IPS-NIHi11 (cell line): ENCODE measurements around the gene MYL12A.

Experiments used
- DNase-seq: peaks from one replicate; pipeline ENCODE4 v3.0.0; 2012; ENCODE audit warnings: mixed read lengths, low spot score

The MYL12A gene

DNA sequence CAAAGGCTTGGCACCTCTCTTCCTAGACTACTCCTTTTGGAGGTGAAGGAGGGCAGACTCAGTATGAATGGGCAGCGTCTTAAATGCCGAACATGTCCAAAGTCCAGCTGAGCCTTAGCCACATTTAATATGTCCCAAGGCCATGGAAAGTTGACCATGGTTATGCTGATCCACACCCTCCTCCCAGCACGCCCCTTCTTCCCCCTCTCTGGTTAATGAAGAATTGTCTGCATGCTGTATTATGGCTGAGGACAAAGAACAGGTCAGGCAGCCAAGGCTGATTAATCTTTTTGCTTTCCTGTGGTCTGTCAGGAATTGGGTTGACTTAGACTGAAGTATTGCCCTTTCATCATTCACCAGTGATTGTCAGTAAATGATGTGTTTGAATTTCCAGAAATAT lies 22.0 kb upstream of the MYL12A start:
- no peak for DNase-seq

DNA sequence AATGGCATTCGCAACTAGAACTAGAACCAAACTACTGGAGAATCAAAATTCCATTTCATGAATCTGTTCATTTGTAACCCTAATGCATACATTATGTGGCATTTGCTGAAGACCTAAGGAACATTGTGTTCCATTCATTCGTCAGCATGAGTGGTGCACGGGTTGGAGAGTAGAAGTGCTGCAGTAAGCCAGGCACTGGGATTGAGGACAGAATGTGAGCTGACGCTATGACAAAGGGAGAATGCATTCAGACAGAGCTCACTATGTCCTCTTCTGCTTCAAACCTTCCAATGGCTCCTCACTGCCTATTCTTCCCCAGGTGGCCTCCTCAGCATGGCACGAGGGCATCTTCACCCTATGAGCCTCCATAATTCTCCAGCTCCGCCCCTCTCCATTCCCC lies 21.6 kb upstream of the MYL12A start:
- no peak for DNase-seq

DNA sequence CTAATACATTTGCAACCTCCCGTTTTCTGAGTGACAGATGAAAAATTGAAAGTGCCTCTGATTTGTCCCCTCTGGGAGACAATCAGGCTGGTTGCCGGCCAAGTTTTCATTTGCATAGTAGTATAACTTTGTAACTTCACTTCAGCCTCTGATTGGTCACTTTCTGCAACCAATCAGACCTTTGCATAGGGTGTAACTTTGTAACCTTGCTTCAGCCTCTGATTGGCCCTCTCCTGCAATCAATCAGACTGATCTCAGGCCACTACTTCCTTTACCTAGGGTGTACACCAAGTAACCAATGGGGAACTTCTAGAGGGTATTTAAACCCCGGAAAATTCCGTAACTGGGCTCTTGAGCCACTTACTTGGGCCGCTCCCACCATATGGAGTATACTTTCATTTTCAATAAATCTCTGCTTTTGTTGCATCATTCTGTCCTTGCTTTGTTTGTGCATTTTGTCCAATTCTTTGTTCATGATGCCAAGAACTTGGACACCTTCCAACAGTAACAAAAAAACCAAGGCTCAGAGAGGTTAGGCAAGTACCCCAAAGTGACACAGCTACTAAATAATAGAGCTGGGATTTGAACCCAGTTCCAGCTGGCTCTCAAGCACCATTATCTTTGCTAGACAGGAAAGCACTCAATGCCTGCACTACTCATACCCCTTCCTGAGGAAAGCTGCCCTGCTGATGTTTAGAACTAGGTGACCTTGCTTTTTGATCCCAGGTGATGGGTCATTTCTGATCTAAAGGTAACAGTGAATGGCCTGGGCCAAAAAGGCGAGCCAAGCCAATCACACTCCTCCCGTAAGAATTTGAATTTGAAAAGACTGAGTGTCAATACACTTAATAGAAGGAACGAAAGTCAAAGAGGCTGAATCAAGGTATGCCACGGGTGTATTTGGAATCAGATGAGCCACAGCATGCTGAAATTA lies 16.9 kb upstream of the MYL12A start:
- DNase-seq: peak; percentile 43

DNA sequence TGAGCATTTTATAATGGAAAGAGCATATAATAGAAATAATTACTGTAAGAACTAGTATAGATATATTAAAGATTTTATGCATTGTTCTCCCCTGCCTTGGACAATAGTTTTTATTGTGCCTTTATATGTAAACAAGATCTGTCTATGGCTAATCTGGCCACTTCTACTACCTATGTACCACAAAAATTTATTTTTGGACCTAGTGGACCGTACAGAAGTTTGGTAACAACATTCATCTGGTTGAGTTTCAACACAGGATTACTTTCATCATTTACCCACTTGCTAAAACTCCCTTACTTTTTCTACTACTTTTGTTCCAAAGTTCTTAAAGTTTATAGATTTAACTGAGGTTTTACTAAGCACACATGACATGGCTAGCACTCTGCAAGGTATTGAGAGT lies 14.6 kb upstream of the MYL12A start:
- no peak for DNase-seq

DNA sequence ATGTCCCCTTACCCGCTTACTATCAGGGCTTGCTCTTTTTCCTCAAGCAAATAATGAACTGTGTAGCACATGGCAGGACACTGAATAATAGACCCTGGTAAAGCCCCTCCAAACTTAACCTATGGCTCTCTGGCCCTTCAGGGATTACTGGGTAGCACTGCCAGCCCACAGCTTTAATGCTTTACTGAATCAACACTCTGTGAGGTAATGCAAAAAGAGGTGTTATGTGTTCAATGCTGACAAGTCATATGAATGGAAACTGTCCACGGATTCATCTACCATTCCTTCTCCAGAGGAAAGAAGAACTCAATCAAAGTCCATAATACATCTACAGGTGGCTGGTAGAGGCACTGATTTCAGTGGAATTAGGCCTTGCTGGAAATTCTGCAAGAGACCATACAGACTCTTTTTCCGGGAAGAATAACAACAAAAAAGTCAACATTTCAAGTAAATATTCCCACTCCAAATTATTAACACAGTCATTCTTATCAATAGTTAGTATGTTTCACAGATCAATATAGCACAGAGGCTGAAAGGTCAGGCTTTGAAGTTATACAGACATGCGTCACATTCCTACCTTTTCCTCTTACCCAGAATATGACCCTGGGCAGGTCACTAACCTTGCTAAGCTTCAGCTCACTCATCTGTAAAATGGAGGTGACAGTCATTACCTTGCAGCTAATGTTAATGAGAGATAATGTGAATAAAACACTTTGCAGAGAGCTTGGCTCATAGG lies 14.0 kb upstream of the MYL12A start:
- no peak for DNase-seq

DNA sequence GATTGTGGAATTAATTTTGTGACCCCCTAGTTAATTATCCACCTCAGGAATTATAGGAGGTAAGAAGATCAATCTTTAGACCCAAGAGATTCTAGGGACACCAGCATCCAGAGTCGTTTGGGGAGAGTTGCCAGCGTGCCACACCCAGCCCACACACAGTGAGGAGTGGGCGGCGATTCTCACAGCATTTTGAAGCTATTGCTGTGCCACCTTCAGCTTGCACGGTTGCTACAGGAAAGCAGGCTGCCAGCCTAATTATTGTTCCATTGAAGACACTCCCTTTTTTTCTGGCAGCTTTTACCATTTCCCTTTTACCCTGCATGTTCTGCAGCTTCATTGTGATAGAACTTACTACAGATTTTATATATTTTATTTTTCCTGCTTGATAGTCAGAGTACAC lies 13.1 kb upstream of the MYL12A start:
- no peak for DNase-seq

DNA sequence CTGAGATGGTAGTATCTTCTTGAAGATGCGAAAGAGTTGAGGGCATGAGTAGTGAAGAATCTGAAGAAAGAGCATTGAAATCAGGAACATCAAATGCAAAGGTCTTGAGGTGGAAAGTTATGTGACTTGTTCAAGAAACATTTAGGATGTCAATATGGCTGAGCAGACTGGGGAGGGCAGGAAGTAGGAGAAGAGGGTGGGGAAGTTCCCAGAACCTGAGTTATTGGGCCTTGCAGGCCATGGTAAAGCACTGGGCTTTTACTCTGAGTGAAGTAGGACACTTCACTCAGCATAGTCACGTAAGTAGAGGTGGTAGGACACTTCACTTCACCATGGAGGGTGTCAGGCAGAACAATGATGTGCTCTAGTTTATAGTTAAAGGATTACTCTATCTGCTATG lies 11.8 kb upstream of the MYL12A start:
- no peak for DNase-seq

DNA sequence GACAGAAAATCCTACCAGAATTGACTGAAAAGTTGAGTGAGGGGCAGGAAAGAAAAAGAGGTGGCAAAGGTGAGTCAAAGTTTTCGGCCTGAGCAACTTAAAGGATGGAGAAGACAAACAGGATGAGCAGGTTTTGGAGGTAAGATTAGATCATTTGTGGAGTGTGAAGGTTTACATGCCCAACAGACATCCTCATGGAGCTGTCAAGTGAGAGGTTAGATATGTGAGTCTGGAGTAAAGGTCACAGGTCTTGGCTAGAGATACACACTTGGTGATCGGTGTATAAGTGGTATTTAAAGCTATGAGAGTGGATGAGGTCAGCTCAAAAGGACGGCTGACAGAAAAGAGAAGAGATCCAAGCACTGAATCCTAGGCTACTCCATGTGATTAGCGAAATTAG lies 11.1 kb upstream of the MYL12A start:
- no peak for DNase-seq

DNA sequence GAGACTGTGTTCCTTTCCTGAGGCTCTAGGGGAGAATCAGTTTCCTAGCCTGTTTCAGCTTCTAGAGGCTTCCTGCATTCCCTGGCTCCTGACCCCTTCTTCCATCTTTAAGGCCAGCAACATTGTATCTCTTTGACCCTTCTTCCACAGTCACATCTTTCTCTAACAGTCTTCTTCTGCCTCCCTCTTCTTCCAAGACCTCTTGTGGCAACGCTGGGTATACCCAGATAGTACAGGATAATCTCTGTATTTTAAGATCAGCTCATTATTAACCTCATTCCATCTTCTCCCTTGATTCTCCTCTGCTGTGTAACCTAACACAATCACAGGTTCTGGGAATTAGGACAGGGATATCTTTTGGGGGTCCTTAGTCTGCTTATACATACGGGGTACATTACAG lies 8.9 kb upstream of the MYL12A start:
- no peak for DNase-seq

DNA sequence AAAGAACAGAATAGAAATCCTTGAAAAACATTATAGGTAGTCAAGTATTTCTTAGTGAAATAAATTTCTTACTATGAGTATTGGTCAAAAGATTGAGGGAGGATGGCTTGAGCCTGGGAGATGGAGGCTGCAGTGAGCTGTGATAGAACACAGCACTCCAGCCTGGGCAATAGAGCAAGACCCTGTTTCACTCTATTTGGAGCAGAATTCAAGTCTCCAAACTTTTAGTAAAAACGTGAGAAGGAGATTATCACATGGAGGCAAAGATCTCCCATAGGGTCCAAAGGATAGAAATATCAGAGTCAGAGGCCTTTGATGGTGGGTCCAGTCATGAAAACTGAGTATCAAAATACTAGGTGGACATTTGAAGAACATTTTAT lies 2.4 kb upstream of the MYL12A start:
- no peak for DNase-seq

DNA sequence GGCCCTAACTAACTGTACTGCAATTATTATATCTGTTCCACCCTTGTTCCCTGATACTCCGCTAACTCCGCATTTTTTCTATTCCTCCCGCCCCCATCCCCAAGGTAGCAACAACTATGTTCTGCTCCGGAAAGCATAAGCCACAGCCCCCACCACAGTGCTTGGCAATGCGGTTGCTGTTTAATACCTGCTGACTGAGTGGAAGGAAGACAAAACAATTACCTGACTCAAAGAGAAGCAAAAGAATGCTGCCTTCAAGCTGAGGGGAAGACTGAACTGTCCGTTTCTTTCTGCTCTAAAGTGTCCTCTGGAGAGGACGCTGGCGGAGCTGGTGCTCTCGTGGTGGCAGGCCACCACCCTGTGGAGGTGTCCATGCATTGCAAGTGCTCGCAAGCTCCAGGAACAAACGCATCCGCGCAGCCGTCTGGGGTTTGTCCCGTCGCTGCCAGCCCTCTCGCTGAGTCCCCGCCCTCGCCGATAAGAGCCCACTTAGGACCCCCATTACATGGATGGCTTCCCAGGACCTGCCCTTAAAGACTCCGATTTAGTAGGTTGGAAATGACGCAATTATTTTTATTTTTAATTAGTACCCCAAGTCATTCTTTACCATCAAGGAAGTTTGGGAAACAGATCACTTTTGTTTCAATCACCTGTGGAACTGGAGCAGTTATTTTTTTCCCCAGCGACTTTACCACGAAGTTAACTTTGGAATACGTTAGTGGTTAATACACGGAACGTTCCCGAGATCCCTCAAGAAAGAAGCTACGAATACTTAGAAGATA lies 1.6 kb upstream of the MYL12A start:
- DNase-seq: peak; percentile 66

DNA sequence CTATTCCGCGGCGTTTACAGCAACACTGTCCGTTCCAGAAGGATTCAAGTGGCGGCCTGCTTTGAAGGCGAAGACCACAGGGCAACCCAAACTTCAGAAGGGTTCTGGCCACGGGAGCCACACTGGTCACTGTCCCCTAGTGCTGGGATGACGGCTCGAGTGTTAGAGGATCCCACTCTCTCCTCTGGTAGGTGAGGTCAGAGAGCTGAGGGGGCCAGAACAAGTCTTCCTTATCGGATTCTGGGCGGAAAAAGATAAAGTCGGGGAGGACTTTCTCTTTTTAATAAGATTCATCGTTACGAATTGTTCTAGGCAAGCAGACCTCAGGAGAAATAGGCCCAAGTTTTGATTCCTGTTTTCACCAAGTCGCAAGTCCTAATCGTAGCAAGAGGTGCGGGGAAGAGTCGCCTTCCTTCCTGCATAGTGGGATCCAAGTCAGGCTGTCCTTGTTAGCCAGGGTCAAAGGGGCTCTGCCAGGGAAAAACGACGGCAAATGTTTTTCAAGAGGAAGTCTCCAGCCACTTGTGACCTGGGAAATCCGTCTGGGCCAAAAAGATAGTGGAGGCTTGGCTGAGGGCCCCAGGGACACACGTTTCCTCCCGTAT lies 864 bp upstream of the MYL12A start:
- no peak for DNase-seq

DNA sequence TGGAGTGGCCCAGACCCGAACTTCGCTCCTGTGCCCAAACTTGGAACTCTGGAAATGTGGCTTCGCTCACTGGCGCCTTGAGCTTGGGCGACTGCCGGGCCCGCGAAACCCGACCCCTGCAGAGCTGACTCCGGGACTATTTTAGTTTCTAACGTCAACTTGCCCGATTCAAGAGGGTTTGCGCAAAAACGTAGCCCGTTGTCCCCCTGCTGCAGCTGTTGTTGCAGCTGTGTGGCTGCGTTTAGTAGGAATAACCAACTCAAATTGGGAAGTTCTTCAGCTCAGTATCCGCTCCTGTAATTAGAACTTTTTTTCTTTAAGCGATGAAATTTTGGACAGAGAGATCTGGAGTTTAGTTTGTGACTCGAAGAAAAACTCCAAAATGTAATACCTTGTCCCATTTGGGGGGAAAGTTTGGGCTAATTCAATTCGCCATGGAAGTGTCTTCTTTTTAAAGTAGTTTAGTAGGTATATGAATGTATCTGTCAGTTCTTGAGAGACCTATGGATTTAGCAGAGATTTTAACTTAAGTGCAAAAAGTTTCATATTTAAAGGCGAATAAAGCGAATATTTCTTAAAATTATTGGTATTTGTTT lies 559 bp downstream of the MYL12A start:
- no peak for DNase-seq

DNA sequence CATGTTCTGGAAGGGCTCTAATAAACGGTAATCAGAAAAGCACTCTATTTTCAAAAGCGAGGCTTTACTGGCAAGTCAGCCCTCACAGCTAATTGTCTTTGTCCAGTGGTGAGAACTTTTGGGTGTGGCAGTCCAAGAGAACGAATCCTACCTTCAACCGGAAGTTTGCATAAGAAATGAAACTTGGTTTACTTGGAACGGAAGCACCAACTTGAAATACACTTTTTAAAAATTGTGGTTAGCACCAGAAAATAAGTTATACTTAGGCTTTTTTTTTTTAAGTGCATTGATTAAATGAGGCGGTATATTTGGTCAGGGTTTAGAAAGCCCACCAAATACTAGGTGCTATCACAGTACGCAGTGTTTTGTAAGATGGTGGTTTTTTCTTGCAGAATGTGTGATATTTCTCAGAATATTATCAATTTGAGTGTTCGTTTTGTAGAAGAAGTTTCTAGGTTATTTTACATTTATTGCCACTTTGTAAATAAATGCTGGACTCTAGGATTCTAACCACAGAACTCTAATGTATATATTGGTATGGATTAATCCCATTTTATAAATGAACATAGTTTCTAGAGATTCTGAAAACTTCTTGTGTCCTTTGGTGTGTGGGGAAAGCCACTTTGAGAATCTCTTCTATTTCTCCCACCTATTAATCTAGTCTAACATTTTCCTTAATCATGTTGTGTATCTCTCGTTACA lies 1.2 kb downstream of the MYL12A start:
- no peak for DNase-seq

DNA sequence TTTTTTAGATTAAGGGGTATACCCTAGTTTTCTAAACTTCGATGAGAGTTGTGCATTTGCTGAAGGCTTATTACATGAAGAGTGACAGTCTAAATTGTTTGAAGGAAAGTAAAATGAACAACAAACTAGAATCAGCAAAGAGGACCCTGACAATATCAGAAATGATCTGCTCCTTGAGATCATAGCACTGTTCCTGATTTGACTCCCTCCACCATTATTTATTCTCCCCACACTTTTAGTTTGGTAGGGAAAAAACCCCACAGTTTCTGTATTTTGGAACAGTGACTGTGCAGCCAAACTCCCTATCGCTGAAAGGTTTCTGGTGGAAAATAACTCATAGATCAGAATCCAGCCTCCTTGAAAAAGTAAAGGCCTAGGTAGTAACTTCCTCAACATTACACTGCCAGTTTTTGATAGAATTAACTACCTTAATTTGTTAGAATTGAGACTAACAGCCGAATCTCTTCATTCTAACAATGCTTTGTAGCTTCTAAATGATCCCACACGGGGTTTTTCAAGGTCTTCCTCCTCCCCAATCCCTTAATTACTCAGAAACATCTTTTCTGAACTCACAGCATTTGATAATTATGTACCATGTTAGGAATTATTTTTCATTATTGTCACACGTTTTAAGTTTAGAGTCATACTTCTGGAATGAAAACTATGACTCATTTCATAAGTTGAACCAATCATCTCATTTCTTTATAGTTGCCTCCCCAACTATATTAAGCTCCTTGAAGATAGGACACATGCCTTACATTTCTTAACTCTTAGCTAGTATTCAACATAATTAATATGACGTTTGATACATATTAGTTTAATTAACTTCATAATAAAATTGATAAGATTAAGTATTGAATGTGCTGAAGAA lies 2.9 kb downstream of the MYL12A start:
- DNase-seq: no peak

DNA sequence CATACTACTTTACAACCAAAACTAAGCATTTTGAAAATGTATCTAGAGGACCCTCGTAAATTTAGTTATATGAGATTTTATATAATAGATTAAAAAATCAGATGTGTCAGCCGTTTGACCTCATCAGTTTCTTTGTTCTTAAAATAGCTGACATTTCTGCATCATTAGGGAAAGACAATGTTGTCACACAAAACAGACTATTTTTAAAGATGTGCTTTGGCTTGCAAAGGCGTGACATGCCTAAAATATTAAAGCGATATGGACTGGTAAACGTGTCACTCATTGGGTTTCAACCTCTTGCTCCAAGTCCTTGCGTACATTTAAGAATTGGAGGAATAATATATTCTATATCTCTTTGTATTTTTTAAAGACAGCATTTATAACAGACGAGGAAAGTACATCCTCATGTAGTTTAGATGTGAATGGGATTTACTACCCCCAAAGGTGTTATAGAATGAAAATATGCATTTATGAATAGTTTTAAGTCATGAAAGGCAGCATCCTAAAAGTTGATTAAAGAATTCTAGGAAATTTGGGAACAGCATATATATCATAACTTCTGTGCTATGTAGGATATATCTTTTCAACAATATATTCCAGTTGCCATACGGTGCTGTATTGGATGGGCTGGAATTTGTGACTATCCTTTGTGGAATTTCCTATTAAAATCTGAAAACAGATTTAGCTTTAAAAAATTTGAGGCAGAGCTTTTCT lies 3.8 kb downstream of the MYL12A start:
- no peak for DNase-seq

DNA sequence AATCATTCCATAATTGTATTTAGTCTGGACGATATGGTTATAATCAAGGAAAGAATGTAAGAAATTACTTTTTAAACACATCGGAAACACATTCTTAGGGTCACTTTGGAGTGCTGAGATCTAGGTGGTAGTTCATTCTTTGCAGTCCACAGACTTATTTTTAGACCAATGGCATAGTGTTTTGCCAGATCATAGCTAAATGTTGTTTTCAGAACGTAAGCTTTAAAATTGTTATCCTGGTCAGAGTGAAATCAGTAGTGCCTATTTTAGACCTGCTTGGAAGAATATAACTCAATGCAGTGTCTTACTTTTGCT lies 4.3 kb downstream of the MYL12A start:
- no peak for DNase-seq

DNA sequence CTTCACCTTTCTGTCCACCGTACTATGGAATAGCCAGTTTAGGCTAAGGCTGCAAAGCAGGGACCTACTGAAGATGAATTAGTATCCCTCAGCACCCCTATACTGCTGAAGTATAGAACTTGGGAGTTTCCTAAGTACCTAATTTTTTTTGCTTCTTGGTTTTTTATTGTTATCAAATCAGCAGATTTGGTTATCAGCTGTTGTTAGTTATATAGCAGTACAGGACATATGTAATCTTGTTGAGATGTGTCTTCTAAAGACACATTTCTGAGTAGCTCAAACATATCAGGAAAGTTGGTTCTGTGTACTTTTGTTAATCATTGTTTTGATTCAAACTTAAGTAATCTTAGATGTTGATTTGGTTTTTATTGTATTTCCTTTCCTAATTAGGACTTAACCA lies 5.2 kb downstream of the MYL12A start:
- DNase-seq: no peak

DNA sequence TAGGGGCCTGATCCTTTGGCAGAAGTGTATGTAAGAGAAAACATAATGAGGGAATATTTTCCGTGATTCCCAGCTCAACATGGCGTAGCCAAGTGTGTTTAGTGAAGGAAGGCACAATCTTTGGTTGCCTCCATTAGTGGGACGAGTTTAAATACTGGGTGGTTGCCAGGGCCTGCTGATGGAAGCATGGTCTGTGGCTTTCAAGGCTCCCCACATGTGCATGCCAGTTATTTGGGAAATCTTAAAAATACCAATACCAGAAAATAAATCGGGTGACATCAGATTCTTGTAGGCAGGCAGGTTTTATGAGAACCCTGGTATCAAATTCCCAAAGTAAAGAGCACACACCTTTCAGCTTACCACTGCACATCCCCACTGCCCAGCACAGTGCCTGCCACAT lies 7.1 kb downstream of the MYL12A start:
- no peak for DNase-seq
